HuH-7.5 (cell line): ENCODE results near the gene EFR3B.

ENCODE experiments used
- DNase-seq: peaks from one replicate; pipeline ENCODE4 v3.0.0; 2011; ENCODE audit warnings: low spot score

EFR3B gene

GRCh38 chr2:25187729-25188350, 146.0 kb downstream of the EFR3B start:
- no peak for DNase-seq

GRCh38 chr2:25188405-25188804, 146.5 kb downstream of the EFR3B start:
- DNase-seq, result no peak

DNA sequence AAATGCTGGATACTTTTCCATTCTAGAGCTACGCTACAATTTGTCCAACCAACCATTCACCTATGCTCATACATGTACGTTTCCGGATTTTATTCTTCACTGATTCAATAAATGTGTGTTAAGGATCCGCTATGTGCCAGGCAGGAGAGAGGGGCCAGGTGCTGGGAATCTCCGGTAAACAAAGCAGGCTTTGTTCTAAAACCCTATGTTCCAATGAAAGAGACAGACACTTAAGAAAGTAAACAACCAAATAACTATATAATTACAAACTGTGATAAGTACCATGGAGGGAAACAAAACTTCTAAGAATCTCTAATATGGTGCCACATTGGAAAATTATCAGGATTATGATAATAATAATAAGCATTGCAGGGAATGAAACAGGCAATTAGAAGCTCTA, 148.7 kb downstream of the EFR3B start:
- DNase-seq, result no peak

GRCh38 chr2:25194576-25195122, 152.8 kb downstream of the EFR3B start:
- DNase-seq, result no peak

DNA sequence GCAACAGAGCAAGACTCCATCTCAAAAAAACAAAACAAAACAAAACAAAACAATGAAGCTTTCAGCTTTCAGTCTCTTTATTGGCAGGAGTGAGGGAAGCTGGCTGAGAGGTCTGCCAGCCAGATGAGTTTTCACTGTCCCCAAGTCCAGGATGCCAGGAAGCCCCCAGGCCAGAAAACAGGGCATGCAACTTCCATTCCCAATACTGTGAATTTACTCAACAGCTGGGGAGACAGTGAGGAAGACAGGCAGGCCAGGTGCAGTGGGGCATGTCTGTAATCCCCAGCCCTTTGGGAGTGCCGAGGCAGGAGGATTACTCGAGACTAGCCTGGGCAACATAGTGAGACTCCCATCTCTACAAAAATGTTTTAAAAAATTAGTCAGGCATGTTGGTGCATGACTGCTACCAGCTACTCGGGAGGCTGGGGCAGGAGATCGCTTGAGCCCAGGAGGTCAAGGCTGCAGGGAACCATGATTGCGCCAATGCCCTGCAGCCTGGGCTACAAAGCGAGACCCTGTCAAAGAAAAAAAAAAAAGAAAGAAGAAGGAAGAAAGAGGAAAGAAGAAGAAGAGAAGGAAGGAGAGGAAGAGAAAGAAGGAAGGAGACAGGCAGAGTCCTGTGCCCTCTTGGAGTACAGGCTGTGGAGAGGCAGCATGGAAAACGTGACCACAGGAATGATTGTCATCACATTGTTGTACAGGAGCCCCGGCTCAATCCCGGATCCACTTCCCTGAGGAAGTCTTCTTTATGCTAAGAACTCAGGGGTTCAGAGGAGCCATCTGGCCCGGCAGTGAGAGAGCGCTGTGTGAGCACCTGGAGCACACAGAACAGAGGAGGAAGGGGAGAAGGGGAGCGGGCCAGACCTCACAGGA, 155.7 kb downstream of the EFR3B start:
- no peak for DNase-seq

DNA sequence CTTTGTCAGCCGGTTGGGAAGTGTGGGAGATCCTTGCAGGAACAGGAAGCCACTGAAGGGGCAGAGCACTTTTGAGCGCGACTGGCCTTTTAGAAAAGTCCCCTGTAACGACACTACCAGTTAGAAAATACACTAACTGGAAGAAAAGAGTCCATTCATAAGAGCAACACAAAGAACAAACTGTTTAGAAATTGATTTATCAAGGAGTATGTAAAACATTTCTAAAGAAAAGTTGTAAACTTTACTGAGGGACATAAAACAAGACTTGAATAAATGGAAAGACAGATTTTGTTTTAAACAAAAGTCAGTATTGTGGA, 156.3 kb downstream of the EFR3B start:
- no peak for DNase-seq

- DNase-seq, result no peak
Observed at GRCh38 chr2:25198576-25198975, 156.7 kb downstream of the EFR3B start.

DNA sequence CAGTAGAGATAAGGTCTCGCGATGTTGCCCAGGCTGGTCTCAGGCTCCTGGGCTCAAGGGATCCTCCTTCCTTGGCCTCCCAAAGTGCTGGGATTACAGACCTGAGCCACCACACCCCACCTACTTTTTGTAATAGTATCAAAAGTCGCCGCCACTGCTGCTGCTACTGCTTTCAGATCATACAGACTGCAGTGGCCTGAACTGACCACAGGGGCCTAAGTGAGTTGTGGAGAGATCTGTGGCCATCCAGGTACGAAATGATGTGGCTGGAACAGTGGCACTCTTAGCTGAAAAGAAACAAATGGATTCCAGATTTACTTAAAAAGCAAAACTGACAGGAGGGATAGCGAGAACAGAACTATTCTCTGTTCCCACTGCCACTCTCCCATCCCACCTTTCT, 159.4 kb downstream of the EFR3B start:
- peak; percentile 49 for DNase-seq

DNA sequence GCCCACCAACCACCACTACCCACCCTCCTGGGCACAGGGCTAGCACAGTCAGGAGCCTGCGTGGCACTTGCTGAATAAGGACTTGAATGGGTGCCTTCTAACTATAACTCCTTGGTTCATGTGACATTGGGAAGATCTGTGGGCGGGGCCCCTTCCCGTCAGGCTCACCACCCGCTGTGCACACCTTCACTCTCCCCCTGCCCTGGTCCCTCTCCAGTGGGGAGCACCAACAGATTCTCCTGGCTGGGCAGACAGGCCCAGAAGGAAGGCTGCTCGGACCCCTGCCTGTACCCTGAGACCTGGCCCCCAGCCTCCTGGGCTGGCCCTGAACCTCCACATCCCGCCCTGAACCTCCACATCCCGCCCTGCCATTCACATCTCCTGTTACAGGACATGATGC, 159.9 kb downstream of the EFR3B start:
- DNase-seq, result no peak

DNA sequence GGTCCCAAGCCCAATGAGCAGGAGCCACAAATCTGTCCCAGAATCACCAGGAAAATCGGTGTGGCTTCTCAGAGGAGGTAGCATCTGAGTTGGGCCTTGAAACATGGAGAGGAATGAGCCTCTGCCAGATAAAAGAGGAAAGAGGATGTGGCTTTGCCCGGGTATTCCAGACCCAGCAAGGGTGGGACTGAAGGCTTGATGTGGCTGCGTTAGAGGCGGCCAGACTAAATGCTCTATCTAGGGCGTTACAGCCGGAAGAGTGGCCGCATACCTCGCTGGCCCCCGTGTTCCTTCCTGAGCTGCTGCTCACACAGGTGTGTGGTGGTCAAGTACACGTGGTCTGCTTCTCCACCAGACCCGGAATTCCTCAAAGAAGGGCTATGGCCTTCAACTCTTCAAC, 160.4 kb downstream of the EFR3B start:
- no peak for DNase-seq

GRCh38 chr2:25204190-25204838, 162.4 kb downstream of the EFR3B start:
- DNase-seq, result peak; percentile 36

DNA sequence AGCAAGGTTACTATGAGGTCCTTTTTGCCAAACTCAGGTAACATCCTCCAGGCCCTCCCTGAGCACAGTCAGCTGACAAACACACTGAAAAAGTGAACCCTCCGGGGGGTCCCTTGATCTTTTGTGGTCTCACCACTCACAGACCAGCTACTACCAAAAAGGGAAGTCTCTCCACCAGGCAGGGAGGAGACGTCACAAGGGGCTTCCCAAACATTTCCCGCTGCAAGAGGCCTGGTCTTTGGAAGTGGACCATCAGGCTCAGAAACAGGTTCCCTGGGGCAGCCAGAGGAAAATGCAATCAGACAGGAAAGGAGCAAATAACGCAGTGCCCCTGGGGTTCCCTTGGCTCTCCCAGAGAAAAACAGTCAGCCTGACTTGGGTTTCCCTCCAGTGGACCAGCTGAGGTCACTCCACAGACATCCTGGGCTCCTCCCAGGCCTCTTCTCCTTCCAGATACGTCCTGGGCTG, 165.2 kb downstream of the EFR3B start:
- DNase-seq, result no peak
